ENCODE results near the gene PHC2. TPM values are rescaled to one million over a fixed set of nuclear protein-coding genes. Genes with fewer than 3 reads are reported as not detected.

The PHC2 gene
- total RNA-seq, 1 donor from 2014 or later, result 91.5 TPM

DNA sequence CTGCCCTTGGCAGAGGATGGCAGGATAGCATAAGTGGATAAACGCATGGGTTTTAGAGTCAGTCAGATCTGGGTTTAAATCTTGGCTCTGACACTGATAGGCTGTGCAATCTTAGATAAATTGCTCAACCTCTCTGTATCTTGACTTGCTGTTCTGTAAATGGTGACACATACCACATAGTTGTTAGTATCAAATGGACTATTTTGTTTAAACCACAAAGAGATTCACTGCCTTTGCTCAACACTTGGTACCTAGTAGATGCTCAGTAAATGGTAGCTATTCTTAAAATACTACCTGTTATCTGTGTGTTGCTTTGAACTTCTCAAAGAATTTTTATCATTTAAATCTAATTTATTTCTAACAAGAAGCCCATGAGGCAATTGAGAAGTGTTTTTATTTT lies 70.5 kb downstream of the PHC2 start:
- no peak for DNase-seq (ENCODE audit: low spot score)
- no peak for TF ChIP-seq CTCF (IDR thresholded peaks at IDR 0.05)
- no peaks in the 10 kb centered on the region for H3K27me3 Mint-ChIP-seq (ENCODE audit: low read depth)
- H3K4me3 Mint-ChIP-seq (ENCODE audit: unreplicated experiment), result no peak overlapping the region
- no peaks in the 10 kb centered on the region for H3K9me3 Mint-ChIP-seq (ENCODE audit: low read depth)
- H3K36me3 Mint-ChIP-seq (ENCODE audit: low read depth), result peaks cover 3% of the 10 kb centered on the region
- no peak overlapping the region for H3K27ac Mint-ChIP-seq (ENCODE audit: unreplicated experiment)
- H3K4me1 Mint-ChIP-seq (ENCODE audit: low read depth), result peaks cover 45% of the 10 kb centered on the region

DNA sequence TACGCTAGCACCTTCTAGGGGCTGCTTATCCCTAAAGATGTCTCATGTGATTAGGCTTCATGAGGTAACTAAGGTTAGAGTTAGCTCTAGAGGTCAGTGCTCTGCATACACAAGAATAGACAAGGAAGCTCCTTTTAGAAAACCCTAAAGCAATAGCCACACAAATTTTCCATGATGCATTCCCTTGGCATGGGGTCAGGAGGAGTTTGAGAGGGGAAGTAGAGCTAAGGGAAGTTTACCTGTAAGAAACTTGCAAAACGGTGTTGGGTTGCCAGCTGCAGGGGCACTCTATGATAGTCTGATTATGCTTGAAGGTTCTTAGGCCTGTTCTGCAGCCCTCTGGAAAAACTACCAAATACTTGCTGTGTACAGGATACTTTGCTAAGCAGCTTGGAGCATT lies 71.0 kb downstream of the PHC2 start:
- Mint-ChIP-seq H3K4me3 (ENCODE audit: unreplicated experiment) (no peak overlapping the region), H3K36me3 (ENCODE audit: low read depth) (peaks cover 5% of the 10 kb centered on the region), H3K9me3 (ENCODE audit: low read depth) (no peaks in the 10 kb centered on the region), H3K4me1 (ENCODE audit: low read depth) (peaks cover 41% of the 10 kb centered on the region), H3K27ac (ENCODE audit: unreplicated experiment) (no peak overlapping the region), H3K27me3 (ENCODE audit: low read depth) (no peaks in the 10 kb centered on the region)
- DNase-seq (ENCODE audit: low spot score), result no peak
- TF ChIP-seq CTCF (IDR thresholded peaks at IDR 0.05), result no peak

- peaks cover 31% of the 10 kb centered on the region for H3K4me1 Mint-ChIP-seq (ENCODE audit: low read depth)
- H3K27me3 Mint-ChIP-seq (ENCODE audit: low read depth), result no peaks in the 10 kb centered on the region
- no peak for DNase-seq (ENCODE audit: low spot score)
- H3K4me3 Mint-ChIP-seq (ENCODE audit: unreplicated experiment), result no peak overlapping the region
- no peak overlapping the region for H3K27ac Mint-ChIP-seq (ENCODE audit: unreplicated experiment)
- peaks cover 7% of the 10 kb centered on the region for H3K36me3 Mint-ChIP-seq (ENCODE audit: low read depth)
- no peaks in the 10 kb centered on the region for H3K9me3 Mint-ChIP-seq (ENCODE audit: low read depth)
- no peak for TF ChIP-seq CTCF (IDR thresholded peaks at IDR 0.05)
Observed at GRCh38 chr1:33358795-33359503, 71.9 kb downstream of the PHC2 start.

- Mint-ChIP-seq H3K4me1 (ENCODE audit: low read depth) (peaks cover 24% of the 10 kb centered on the region), H3K27ac (ENCODE audit: unreplicated experiment) (no peak overlapping the region), H3K4me3 (ENCODE audit: unreplicated experiment) (no peak overlapping the region), H3K27me3 (ENCODE audit: low read depth) (no peaks in the 10 kb centered on the region), H3K9me3 (ENCODE audit: low read depth) (no peaks in the 10 kb centered on the region), H3K36me3 (ENCODE audit: low read depth) (peaks cover 8% of the 10 kb centered on the region)
- DNase-seq (ENCODE audit: low spot score), result no peak
- no peak for TF ChIP-seq CTCF (IDR thresholded peaks at IDR 0.05)
Observed at GRCh38 chr1:33358114-33358794, 72.6 kb downstream of the PHC2 start.

DNA sequence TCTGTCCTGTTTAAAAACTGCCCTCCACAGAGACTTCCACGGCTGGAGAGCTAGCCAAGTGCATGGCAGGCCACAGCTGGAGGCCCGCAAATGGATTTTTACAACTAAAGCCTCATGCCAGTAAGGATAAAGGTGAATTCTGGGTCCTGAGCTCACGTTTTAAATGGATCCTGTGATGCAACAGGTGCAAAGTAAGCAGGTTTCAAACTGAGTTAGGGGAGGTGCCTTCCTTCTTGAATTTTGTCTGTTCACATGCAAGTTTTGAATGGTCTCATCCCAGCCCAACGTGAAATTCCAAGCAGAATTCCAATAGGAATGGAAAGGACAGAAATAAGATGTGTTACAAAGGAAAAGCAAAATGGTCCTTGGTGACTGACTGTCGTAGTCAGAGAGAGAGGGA lies 73.8 kb downstream of the PHC2 start:
- TF ChIP-seq CTCF (IDR thresholded peaks at IDR 0.05), result no peak
- no peaks in the 10 kb centered on the region for H3K9me3 Mint-ChIP-seq (ENCODE audit: low read depth)
- no peak for DNase-seq (ENCODE audit: low spot score)
- H3K4me3 Mint-ChIP-seq (ENCODE audit: unreplicated experiment), result no peak overlapping the region
- H3K27ac Mint-ChIP-seq (ENCODE audit: unreplicated experiment), result no peak overlapping the region
- H3K36me3 Mint-ChIP-seq (ENCODE audit: low read depth), result peaks cover 8% of the 10 kb centered on the region
- H3K4me1 Mint-ChIP-seq (ENCODE audit: low read depth), result peaks cover 13% of the 10 kb centered on the region
- no peaks in the 10 kb centered on the region for H3K27me3 Mint-ChIP-seq (ENCODE audit: low read depth)

Measured in chondrocyte (in vitro differentiated cells).